Ovary (tissue), 9 donors: ENCODE measurements around the gene MED27. TPM values are rescaled to one million over a fixed set of nuclear protein-coding genes. Genes with fewer than 3 reads are reported as not detected.

Experiments
- DNase-seq, 5 donors: peaks; one replicate each; pipeline ENCODE4 v3.0.0-alpha.2; 2019 to 2020
- H3K27ac ChIP-seq, 2 donors: fragments of 200-600 bp; one replicate each; pipeline versions ENCODE4 v1.5.1 to v1.8.0; 2019 to 2022
- H3K27me3 ChIP-seq: fragments of 200-600 bp; one replicate; pipeline ENCODE4 v1.8.0; 2022
- H3K36me3 ChIP-seq: fragments of 200-600 bp; sonication (generic); one replicate; pipeline ENCODE4 v1.5.1; 2019
- H3K4me1 ChIP-seq: one replicate; pipeline ENCODE4 v1.8.1; 2013; ENCODE audit warnings: mild to moderate bottlenecking, moderate library complexity; ENCODE audit not compliant: insufficient read depth
- H3K4me3 ChIP-seq: fragments of 200-600 bp; sonication (generic); one replicate; pipeline ENCODE4 v1.5.1; 2017
- H3K9me3 ChIP-seq, 2 donors: fragments of 200-600 bp in 1 of 2; sonication (generic) in 1 of 2; one replicate each; pipeline versions ENCODE4 v1.5.1 to v1.8.1; 2013 to 2019; ENCODE audit warnings: mild to moderate bottlenecking in 1 of 2, moderate library complexity in 1 of 2
- EP300 ChIP-seq: sonication (generic); formaldehyde crosslinking; IDR thresholded peaks from one replicate; pipeline ENCODE4 v1.6.1; 2017; ENCODE audit warnings: antibody characterized with exemption
- POLR2A ChIP-seq: fragments of 450-650 bp; IDR thresholded peaks from one replicate; pipeline ENCODE4 v1.6.1; 2017; ENCODE audit warnings: antibody characterized with exemption, mild to moderate bottlenecking, moderate library complexity
- WGBS, 3 donors: extraction: QIAGEN DNeasy Blood & Tissue Kit in 1 of 3; methylation state at CpG; one replicate each; pipeline versions ENCODE4 v1.1.5 to v1.1.7; 2013 to 2017; 5-methylcytosine and 5-hydroxymethylcytosine counted together
- intact Hi-C, 4 donors: fragments of 100-400 bp; cut with DNase I; formaldehyde crosslinking; loops; one replicate each; pipeline versions ENCODE4 v1.11.0 to v1.15.1; 2022 to 2023
- polyA plus RNA-seq, 2 donors: library from polyadenylated mRNA; stranded (reverse); fragments of 200-250 nt in 1 of 2; fragments of 350-450 nt in 1 of 2; fragmentation: Illumina TruSeq in 1 of 2; extraction: RNeasy Lipid Tissue Mini Kit (QIAGEN cat#74804) in 1 of 2; gene quantifications; one replicate each; pipeline ENCODE4 v1.2.3, GENCODE V29; 2013 to 2014
- total RNA-seq, 7 donors: library from RNA; depleted of rRNA in 2 of 7; stranded (reverse); fragments of >200 nt in 2 of 7; fragmentation: NEBNext Ultra II Directional in 3 of 7; extraction: Animal tissue kit (Norgen Biotek cat#: 25700) in 3 of 7; gene quantifications; one replicate each; pipeline versions ENCODE4 v1.1.0 to v1.2.4, GENCODE V29; 2016 to 2023
- TF ChIP-seq, protein P1 (sequence below), 3 donors: fragments of 450-650 bp in 2 of 3; fragments of 200-600 bp in 1 of 3; IDR thresholded peaks; one replicate each; pipeline versions ENCODE4 v1.5.1 to v1.8.0; 2016 to 2022; ENCODE audit warnings: antibody characterized with exemption in 3 of 3, mild to moderate bottlenecking in 1 of 3
- donor health status: DM: no; HTN: no; CAD: no; lungs with moderate emphysema.
- donor health status: DM: no; HTN: no; CAD: no.
- donor health status: Bipolar disorder and iron deficiency.
- donor health status: DM: yes; HTN: yes; CAD: no.
- donor health status: DM: no; HTN: no; CAD: no.
- donor health status: DM: yes; HTN: yes; CAD: no.

Gene MED27
- total and polyA plus RNA-seq, 9 donors: 7.6 to 24.9 (median 17.4) TPM

DNA sequence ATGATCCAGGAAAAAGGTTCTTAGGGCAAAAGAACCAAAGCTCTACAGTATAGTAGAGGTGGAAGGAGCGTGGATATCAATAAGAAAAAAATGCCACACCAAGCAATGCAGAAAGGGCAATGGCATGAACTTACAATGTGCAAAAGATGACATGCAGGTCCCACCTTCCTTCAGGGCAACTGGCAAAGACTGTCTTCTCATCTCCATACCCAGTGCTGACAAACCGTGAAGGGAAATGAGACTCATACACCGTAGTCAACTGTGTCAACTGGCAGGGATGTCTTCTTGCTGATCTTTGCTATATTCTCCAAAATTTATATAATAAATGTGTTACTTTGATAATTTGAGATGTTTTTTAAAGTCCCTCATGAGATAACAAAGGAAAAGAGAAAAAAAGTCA lies 36.0 kb downstream of the MED27 start:
- Histone ChIP-seq H3K9me3 (no peaks in the 10 kb centered on the region), H3K4me3 (no peak overlapping the region), H3K36me3 (no peaks in the 10 kb centered on the region), H3K4me1 (no peaks in the 10 kb centered on the region), H3K27ac (no peak overlapping the region), H3K27me3 (no peaks in the 10 kb centered on the region)
- TF ChIP-seq POLR2A: no peak
- TF ChIP-seq EP300: no peak
- TF ChIP-seq, protein P1, sequence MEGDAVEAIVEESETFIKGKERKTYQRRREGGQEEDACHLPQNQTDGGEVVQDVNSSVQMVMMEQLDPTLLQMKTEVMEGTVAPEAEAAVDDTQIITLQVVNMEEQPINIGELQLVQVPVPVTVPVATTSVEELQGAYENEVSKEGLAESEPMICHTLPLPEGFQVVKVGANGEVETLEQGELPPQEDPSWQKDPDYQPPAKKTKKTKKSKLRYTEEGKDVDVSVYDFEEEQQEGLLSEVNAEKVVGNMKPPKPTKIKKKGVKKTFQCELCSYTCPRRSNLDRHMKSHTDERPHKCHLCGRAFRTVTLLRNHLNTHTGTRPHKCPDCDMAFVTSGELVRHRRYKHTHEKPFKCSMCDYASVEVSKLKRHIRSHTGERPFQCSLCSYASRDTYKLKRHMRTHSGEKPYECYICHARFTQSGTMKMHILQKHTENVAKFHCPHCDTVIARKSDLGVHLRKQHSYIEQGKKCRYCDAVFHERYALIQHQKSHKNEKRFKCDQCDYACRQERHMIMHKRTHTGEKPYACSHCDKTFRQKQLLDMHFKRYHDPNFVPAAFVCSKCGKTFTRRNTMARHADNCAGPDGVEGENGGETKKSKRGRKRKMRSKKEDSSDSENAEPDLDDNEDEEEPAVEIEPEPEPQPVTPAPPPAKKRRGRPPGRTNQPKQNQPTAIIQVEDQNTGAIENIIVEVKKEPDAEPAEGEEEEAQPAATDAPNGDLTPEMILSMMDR (IDR thresholded peaks at IDR 0.05): no peak
- intact Hi-C loops: no loop called here
- DNase-seq: no peak
- WGBS, 3 donors: 93 to 99% (median 97%) methylated on average over 3 of the region's 3 CpGs

GRCh38 chr9:132042324-132042723 lies 37.3 kb downstream of the MED27 start:
- DNase-seq: no peak
- no peaks in the 10 kb centered on the region for H3K36me3 ChIP-seq
- intact Hi-C loops: no loop called here
- no peak overlapping the region for H3K4me3 ChIP-seq
- H3K9me3 ChIP-seq: no peaks in the 10 kb centered on the region
- TF ChIP-seq POLR2A (no peak), EP300 (no peak)
- TF ChIP-seq, protein P1 (IDR thresholded peaks at IDR 0.05): no peak
- H3K4me1 ChIP-seq: no peaks in the 10 kb centered on the region
- H3K27ac ChIP-seq: no peak overlapping the region
- H3K27me3 ChIP-seq: no peaks in the 10 kb centered on the region
- 72 to 81% (median 72%) methylated on average over 4 of the region's 4 CpGs for WGBS, 3 donors

DNA sequence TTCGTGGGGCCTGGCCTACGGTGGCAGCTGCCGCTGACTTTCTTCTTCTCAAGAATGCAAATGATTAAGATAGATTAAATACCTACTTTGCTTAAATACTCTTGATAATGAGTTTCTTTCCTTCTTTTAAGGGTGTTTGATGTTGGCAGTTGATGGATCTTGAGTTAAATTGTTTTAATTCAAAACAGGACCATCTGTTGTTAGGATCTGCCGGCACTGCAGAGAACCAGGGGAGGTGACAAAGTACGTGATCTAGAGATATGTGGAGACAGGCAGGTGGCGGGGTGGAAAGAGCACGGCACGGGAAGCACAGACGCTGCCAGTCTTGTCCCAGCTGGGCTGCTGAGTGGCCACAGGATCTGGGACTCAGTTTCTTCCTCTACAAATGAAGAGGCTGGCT lies 37.9 kb downstream of the MED27 start:
- TF ChIP-seq POLR2A (no peak), EP300 (no peak)
- TF ChIP-seq, protein P1 (IDR thresholded peaks at IDR 0.05): no peak
- Histone ChIP-seq H3K4me1 (no peaks in the 10 kb centered on the region), H3K9me3 (no peaks in the 10 kb centered on the region), H3K36me3 (no peaks in the 10 kb centered on the region), H3K27ac (no peak overlapping the region), H3K27me3 (no peaks in the 10 kb centered on the region), H3K4me3 (no peak overlapping the region)
- intact Hi-C loops: no loop called here
- 93% methylated on average over 9 of the region's 9 CpGs for WGBS, 3 donors
- DNase-seq: no peak

DNA sequence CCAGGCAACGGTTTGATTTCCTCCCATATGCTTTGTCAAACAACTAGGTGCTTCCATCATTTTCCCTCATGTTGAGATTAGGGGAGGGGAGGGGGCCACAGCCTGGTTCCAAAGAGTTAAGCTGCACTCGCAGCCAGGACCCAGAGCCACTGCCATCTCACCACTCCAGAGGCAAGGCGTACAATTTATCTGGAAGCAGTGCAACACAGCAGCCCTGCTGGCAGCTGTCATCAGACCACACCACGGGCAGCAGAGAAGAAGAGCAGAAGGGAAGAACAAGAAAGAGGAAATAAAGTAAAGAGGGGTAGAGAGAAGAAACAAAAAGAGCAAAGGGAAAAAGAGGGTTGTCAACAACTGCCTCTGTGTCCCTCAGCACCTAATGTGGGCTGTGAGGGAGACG lies 38.9 kb downstream of the MED27 start:
- H3K27me3 ChIP-seq: no peaks in the 10 kb centered on the region
- 73 to 84% (median 78%) methylated on average over 5 of the region's 5 CpGs for WGBS, 3 donors
- intact Hi-C loops: no loop called here
- no peaks in the 10 kb centered on the region for H3K9me3 ChIP-seq
- H3K27ac ChIP-seq: no peak overlapping the region
- no peaks in the 10 kb centered on the region for H3K36me3 ChIP-seq
- H3K4me3 ChIP-seq: no peak overlapping the region
- H3K4me1 ChIP-seq: no peaks in the 10 kb centered on the region
- TF ChIP-seq, protein P1 (IDR thresholded peaks at IDR 0.05): no peak
- TF ChIP-seq POLR2A (no peak), EP300 (no peak)
- no peak for DNase-seq

DNA sequence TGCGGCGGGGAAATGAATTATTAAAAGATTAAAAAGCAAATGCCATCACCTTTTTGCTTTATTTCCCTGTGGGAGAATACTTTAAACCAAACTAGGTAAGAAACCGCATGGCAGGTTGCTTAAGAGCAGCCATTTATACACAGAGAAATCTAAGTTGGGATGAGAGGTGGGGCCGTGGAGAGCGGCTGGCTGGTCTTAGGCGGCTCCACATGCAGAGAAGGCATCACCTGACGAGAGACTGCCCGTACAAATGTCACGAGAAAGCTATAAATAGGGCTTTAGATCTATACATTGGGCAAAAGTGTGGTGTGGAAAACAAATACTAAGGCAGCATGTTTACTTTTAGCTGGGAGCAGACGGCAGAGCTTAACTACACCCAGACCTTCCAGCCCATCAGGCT lies 39.4 kb downstream of the MED27 start:
- no peaks in the 10 kb centered on the region for H3K36me3 ChIP-seq
- no peaks in the 10 kb centered on the region for H3K9me3 ChIP-seq
- no peaks in the 10 kb centered on the region for H3K27me3 ChIP-seq
- H3K4me3 ChIP-seq: no peak overlapping the region
- intact Hi-C loops: no loop called here
- no peak overlapping the region for H3K27ac ChIP-seq
- no peak for DNase-seq
- H3K4me1 ChIP-seq: no peaks in the 10 kb centered on the region
- 93 to 94% (median 94%) methylated on average over 10 of the region's 10 CpGs for WGBS, 3 donors
- TF ChIP-seq, protein P1 (IDR thresholded peaks at IDR 0.05): no peak
- TF ChIP-seq EP300 (no peak), POLR2A (no peak)
